ENCODE measurements around the gene IL13.

- no peak for TF ChIP-seq CTCF (IDR thresholded peaks at IDR 0.05)
- TF ChIP-seq POLR2AphosphoS5 (IDR thresholded peaks at IDR 0.05), result no peak
Observed at GRCh38 chr5:132665574-132666080, 7.7 kb downstream of the IL13 start.

Measured in esophagus muscularis mucosa (tissue), 3 donors.